ENCODE measurements around the gene SH2D3C. TPM values are rescaled to one million over a fixed set of nuclear protein-coding genes. Genes with fewer than 3 reads are reported as not detected.

SH2D3C gene
- total and polyA plus RNA-seq, 2 of the 8 experiments (the other 6 are each of a cell fraction or from before 2014, with no cell fraction given): 6.4 to 8.1 TPM

DNA sequence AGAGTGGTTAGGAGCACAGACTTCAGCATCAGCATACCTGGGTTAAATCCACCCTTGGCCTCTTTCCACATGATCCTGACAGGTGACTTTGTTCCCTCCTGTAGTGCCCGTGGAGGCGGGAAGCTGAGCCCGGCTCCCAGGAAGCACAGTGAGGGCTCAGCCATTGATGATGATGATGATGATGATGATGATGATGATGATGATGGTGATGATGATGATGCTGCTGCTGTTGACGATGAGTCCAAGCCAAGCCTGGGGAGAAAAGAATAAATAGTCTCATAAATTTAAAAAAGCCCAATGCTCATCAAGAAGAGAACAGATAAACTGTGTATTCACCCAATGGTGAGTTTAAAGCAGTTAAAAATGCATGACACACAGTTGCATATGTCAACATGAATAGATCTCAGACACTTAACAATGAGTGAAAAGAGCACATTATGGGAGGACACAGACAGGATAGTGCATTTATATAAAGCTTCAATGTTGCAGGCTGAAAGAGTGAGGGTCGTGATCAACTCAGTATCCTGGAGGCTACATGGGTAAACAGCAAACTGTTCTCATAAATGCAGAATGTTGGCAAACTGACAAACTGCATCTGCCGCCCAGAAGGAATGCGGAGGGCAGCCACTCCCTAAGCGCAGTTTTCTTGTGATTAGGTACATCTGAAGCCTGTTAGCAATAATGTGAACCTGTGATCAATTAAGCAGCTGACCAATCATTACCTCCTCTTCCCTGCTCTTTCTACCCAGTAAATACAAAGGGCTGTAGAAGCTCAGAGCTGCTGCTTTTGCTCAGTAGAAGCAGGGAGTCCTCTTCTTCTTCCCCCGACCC lies 83.4 kb downstream of the SH2D3C start (continued):
- TF ChIP-seq, protein P1, sequence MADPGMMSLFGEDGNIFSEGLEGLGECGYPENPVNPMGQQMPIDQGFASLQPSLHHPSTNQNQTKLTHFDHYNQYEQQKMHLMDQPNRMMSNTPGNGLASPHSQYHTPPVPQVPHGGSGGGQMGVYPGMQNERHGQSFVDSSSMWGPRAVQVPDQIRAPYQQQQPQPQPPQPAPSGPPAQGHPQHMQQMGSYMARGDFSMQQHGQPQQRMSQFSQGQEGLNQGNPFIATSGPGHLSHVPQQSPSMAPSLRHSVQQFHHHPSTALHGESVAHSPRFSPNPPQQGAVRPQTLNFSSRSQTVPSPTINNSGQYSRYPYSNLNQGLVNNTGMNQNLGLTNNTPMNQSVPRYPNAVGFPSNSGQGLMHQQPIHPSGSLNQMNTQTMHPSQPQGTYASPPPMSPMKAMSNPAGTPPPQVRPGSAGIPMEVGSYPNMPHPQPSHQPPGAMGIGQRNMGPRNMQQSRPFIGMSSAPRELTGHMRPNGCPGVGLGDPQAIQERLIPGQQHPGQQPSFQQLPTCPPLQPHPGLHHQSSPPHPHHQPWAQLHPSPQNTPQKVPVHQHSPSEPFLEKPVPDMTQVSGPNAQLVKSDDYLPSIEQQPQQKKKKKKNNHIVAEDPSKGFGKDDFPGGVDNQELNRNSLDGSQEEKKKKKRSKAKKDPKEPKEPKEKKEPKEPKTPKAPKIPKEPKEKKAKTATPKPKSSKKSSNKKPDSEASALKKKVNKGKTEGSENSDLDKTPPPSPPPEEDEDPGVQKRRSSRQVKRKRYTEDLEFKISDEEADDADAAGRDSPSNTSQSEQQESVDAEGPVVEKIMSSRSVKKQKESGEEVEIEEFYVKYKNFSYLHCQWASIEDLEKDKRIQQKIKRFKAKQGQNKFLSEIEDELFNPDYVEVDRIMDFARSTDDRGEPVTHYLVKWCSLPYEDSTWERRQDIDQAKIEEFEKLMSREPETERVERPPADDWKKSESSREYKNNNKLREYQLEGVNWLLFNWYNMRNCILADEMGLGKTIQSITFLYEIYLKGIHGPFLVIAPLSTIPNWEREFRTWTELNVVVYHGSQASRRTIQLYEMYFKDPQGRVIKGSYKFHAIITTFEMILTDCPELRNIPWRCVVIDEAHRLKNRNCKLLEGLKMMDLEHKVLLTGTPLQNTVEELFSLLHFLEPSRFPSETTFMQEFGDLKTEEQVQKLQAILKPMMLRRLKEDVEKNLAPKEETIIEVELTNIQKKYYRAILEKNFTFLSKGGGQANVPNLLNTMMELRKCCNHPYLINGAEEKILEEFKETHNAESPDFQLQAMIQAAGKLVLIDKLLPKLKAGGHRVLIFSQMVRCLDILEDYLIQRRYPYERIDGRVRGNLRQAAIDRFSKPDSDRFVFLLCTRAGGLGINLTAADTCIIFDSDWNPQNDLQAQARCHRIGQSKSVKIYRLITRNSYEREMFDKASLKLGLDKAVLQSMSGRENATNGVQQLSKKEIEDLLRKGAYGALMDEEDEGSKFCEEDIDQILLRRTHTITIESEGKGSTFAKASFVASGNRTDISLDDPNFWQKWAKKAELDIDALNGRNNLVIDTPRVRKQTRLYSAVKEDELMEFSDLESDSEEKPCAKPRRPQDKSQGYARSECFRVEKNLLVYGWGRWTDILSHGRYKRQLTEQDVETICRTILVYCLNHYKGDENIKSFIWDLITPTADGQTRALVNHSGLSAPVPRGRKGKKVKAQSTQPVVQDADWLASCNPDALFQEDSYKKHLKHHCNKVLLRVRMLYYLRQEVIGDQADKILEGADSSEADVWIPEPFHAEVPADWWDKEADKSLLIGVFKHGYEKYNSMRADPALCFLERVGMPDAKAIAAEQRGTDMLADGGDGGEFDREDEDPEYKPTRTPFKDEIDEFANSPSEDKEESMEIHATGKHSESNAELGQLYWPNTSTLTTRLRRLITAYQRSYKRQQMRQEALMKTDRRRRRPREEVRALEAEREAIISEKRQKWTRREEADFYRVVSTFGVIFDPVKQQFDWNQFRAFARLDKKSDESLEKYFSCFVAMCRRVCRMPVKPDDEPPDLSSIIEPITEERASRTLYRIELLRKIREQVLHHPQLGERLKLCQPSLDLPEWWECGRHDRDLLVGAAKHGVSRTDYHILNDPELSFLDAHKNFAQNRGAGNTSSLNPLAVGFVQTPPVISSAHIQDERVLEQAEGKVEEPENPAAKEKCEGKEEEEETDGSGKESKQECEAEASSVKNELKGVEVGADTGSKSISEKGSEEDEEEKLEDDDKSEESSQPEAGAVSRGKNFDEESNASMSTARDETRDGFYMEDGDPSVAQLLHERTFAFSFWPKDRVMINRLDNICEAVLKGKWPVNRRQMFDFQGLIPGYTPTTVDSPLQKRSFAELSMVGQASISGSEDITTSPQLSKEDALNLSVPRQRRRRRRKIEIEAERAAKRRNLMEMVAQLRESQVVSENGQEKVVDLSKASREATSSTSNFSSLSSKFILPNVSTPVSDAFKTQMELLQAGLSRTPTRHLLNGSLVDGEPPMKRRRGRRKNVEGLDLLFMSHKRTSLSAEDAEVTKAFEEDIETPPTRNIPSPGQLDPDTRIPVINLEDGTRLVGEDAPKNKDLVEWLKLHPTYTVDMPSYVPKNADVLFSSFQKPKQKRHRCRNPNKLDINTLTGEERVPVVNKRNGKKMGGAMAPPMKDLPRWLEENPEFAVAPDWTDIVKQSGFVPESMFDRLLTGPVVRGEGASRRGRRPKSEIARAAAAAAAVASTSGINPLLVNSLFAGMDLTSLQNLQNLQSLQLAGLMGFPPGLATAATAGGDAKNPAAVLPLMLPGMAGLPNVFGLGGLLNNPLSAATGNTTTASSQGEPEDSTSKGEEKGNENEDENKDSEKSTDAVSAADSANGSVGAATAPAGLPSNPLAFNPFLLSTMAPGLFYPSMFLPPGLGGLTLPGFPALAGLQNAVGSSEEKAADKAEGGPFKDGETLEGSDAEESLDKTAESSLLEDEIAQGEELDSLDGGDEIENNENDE (IDR thresholded peaks at IDR 0.05; ENCODE audit: insufficient replicate concordance, low read length): no peak
- TF ChIP-seq, protein P2, sequence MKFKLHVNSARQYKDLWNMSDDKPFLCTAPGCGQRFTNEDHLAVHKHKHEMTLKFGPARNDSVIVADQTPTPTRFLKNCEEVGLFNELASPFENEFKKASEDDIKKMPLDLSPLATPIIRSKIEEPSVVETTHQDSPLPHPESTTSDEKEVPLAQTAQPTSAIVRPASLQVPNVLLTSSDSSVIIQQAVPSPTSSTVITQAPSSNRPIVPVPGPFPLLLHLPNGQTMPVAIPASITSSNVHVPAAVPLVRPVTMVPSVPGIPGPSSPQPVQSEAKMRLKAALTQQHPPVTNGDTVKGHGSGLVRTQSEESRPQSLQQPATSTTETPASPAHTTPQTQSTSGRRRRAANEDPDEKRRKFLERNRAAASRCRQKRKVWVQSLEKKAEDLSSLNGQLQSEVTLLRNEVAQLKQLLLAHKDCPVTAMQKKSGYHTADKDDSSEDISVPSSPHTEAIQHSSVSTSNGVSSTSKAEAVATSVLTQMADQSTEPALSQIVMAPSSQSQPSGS (IDR thresholded peaks at IDR 0.05; ENCODE audit: low read length): no peak
